GM23248 (cell line): Measurements from ENCODE around the gene CATSPERE. TPM values are rescaled to one million over a fixed set of nuclear protein-coding genes. Genes with fewer than 3 reads are reported as not detected.

Experiments
- DNase-seq: peaks from one replicate; pipeline ENCODE4 v3.0.0-alpha.2; 2015
- H2AFZ ChIP-seq: fragments of 200-600 bp; sonication (generic); 2 replicates; pipeline ENCODE4 v1.6.1; 2016; ENCODE audit warnings: antibody characterized with exemption
- H3F3A ChIP-seq: fragments of 200-600 bp; sonication (generic); 2 replicates; pipeline ENCODE4 v1.6.1; 2016; ENCODE audit warnings: mild to moderate bottlenecking, antibody characterized with exemption, mixed run types; ENCODE audit not compliant: insufficient read depth
- H3K27ac ChIP-seq: fragments of 200-600 bp; sonication (generic); 2 replicates; pipeline ENCODE4 v1.5.1; 2016; ENCODE audit warnings: mild to moderate bottlenecking
- H3K27me3 ChIP-seq: fragments of 200-600 bp; sonication (generic); replicated peaks from 2 replicates; pipeline ENCODE4 v1.6.1; 2016; ENCODE audit warnings: mild to moderate bottlenecking; ENCODE audit not compliant: insufficient read depth
- H3K36me3 ChIP-seq: fragments of 200-600 bp; sonication (generic); 2 replicates; pipeline ENCODE4 v1.6.1; 2016; ENCODE audit warnings: low read depth, mild to moderate bottlenecking
- H3K4me1 ChIP-seq: fragments of 200-600 bp; sonication (generic); 2 replicates; pipeline ENCODE4 v1.6.1; 2016; ENCODE audit warnings: mild to moderate bottlenecking; ENCODE audit not compliant: insufficient read depth
- H3K4me2 ChIP-seq: fragments of 200-600 bp; sonication (generic); one replicate; pipeline ENCODE4 v1.6.1; 2016; ENCODE audit warnings: mild to moderate bottlenecking; ENCODE audit not compliant: unreplicated experiment
- H3K4me3 ChIP-seq: fragments of 200-600 bp; sonication (generic); 2 replicates; pipeline ENCODE4 v1.5.1; 2016; ENCODE audit warnings: mild to moderate bottlenecking
- H3K79me2 ChIP-seq: fragments of 200-600 bp; sonication (generic); 2 replicates; pipeline ENCODE4 v1.6.1; 2016; ENCODE audit warnings: mild to moderate bottlenecking; ENCODE audit not compliant: insufficient read depth
- H3K9ac ChIP-seq: fragments of 200-600 bp; sonication (generic); 2 replicates; pipeline ENCODE4 v1.6.1; 2016; ENCODE audit warnings: mild to moderate bottlenecking
- H3K9me2 ChIP-seq: fragments of 200-600 bp; sonication (generic); 2 replicates; pipeline ENCODE4 v1.6.1; 2016; ENCODE audit warnings: mixed run types, mild to moderate bottlenecking, moderate library complexity; ENCODE audit not compliant: insufficient read depth
- H3K9me3 ChIP-seq: fragments of 200-600 bp; sonication (generic); one replicate; pipeline ENCODE4 v1.6.1; 2017; ENCODE audit warnings: low read depth
- H4K20me1 ChIP-seq: fragments of 200-600 bp; sonication (generic); 2 replicates; pipeline ENCODE4 v1.6.0; 2016; ENCODE audit not compliant: insufficient read depth
- EZH2 ChIP-seq: fragments of 200-600 bp; sonication (generic); IDR thresholded peaks from 2 replicates; pipeline ENCODE4 v1.6.1; 2018; ENCODE audit warnings: antibody characterized with exemption, mild to moderate bottlenecking; ENCODE audit not compliant: insufficient read depth, poor library complexity, severe bottlenecking
- EZH2phosphoT487 ChIP-seq: fragments of 200-600 bp; sonication (generic); IDR thresholded peaks from 2 replicates; pipeline ENCODE4 v1.6.1; 2018; ENCODE audit warnings: antibody characterized with exemption, moderate library complexity, mild to moderate bottlenecking, low read depth; ENCODE audit not compliant: insufficient read depth
- WGBS, 2 experiments: methylation state at CpG; one replicate each; pipeline ENCODE4 v1.1.6; 2015 to 2017; ENCODE audit warnings: low lambda C conversion rate in 2 of 2, low coverage in 1 of 2; ENCODE audit errors: missing lambda C conversion rate in 2 of 2; 5-methylcytosine and 5-hydroxymethylcytosine counted together
- in situ Hi-C: fragments of 300-500 bp; cut with MboI; formaldehyde crosslinking; loops from 2 replicates; pipeline ENCODE4 v1.15.0; 2020
- polyA plus RNA-seq: library from polyadenylated mRNA; unstranded; fragments of >200 nt; fragmentation: Nextera tagmentation; extraction: Ambion mirVana; gene quantifications from 2 replicates; pipeline ENCODE4 v1.2.1, GENCODE V29; 2016
- total RNA-seq: library from RNA; depleted of rRNA; stranded (reverse); fragments of >200 nt; shearing (Covaris generic); gene quantifications from 2 replicates; pipeline ENCODE4 v1.2.3, GENCODE V29; 2014

The CATSPERE gene
- total and polyA plus RNA-seq, 2 experiments from 2014 or later = 0.85 to 1.2 TPM

GRCh38 chr1:244513493-244513892 lies 52.4 kb downstream of the CATSPERE start:
- DNase-seq = no peak
- Histone ChIP-seq H3K27me3 (no peaks in the 10 kb centered on the region), H3K79me2 (no peaks in the 10 kb centered on the region), H3K9ac (no peak overlapping the region), H3K4me3 (no peak overlapping the region), H3K9me2 (no peaks in the 10 kb centered on the region), H2AFZ (no peak overlapping the region), H3K27ac (no peak overlapping the region), H4K20me1 (no peaks in the 10 kb centered on the region), H3K4me1 (no peaks in the 10 kb centered on the region), H3F3A (no peaks in the 10 kb centered on the region), H3K4me2 (no peak overlapping the region), H3K36me3 (no peaks in the 10 kb centered on the region), H3K9me3 (no peaks in the 10 kb centered on the region)
- 85 to 90% methylated on average over 5 of the region's 5 CpGs for WGBS, 2 experiments
- TF ChIP-seq EZH2phosphoT487 = no peak
- TF ChIP-seq EZH2 = no peak
- in situ Hi-C loops = no loop called here

- WGBS, 2 experiments = 66 to 67% methylated on average over 2 of the region's 2 CpGs
- Histone ChIP-seq H3K4me1 (no peaks in the 10 kb centered on the region), H3K36me3 (no peaks in the 10 kb centered on the region), H3K9me3 (no peaks in the 10 kb centered on the region), H3K27ac (no peak overlapping the region), H3F3A (no peaks in the 10 kb centered on the region), H4K20me1 (no peaks in the 10 kb centered on the region), H3K9ac (no peak overlapping the region), H3K4me3 (no peak overlapping the region), H2AFZ (no peak overlapping the region), H3K27me3 (no peaks in the 10 kb centered on the region), H3K9me2 (no peaks in the 10 kb centered on the region), H3K4me2 (no peak overlapping the region), H3K79me2 (no peaks in the 10 kb centered on the region)
- in situ Hi-C loops = no loop called here
- no peak for TF ChIP-seq EZH2phosphoT487
- no peak for TF ChIP-seq EZH2
- DNase-seq = no peak
Measured at GRCh38 chr1:244515680-244516079, 54.6 kb downstream of the CATSPERE start.

- DNase-seq = no peak
- Histone ChIP-seq H3K36me3 (no peaks in the 10 kb centered on the region), H3K27me3 (no peaks in the 10 kb centered on the region), H3K4me1 (no peaks in the 10 kb centered on the region), H3K4me3 (no peak overlapping the region), H3K9ac (no peak overlapping the region), H3K9me3 (no peaks in the 10 kb centered on the region), H3F3A (no peaks in the 10 kb centered on the region), H3K79me2 (no peaks in the 10 kb centered on the region), H4K20me1 (no peaks in the 10 kb centered on the region), H3K27ac (no peak overlapping the region), H3K9me2 (no peaks in the 10 kb centered on the region), H3K4me2 (no peak overlapping the region), H2AFZ (no peak overlapping the region)
- in situ Hi-C loops = no loop called here
- 47 to 51% methylated on average over 10 of the region's 10 CpGs for WGBS, 2 experiments
- TF ChIP-seq EZH2 (no peak), EZH2phosphoT487 (no peak)
Measured at GRCh38 chr1:244536316-244536715, 75.2 kb downstream of the CATSPERE start.

GRCh38 chr1:244545511-244545910 lies 84.4 kb downstream of the CATSPERE start:
- H3F3A ChIP-seq = no peaks in the 10 kb centered on the region
- 42 to 45% methylated on average over 1 of the region's 1 CpG for WGBS, 2 experiments
- H3K4me3 ChIP-seq = no peak overlapping the region
- H3K4me2 ChIP-seq = no peak overlapping the region
- H3K79me2 ChIP-seq = no peaks in the 10 kb centered on the region
- TF ChIP-seq EZH2 (no peak), EZH2phosphoT487 (no peak)
- no peak for DNase-seq
- no peaks in the 10 kb centered on the region for H3K36me3 ChIP-seq
- H3K27me3 ChIP-seq = no peaks in the 10 kb centered on the region
- no peaks in the 10 kb centered on the region for H3K4me1 ChIP-seq
- H3K9me2 ChIP-seq = no peaks in the 10 kb centered on the region
- H3K27ac ChIP-seq = no peak overlapping the region
- H3K9me3 ChIP-seq = no peaks in the 10 kb centered on the region
- in situ Hi-C loops = no loop called here
- H3K9ac ChIP-seq = no peak overlapping the region
- H4K20me1 ChIP-seq = no peaks in the 10 kb centered on the region
- H2AFZ ChIP-seq = no peak overlapping the region

GRCh38 chr1:244548558-244549115 lies 87.6 kb downstream of the CATSPERE start:
- Histone ChIP-seq H3K27me3 (no peaks in the 10 kb centered on the region), H3K9ac (no peak overlapping the region), H3K27ac (no peak overlapping the region), H3K4me1 (no peaks in the 10 kb centered on the region), H3K4me2 (no peak overlapping the region), H3F3A (no peaks in the 10 kb centered on the region), H3K9me3 (no peaks in the 10 kb centered on the region), H3K36me3 (no peaks in the 10 kb centered on the region), H2AFZ (no peak overlapping the region), H4K20me1 (no peaks in the 10 kb centered on the region), H3K9me2 (no peaks in the 10 kb centered on the region), H3K79me2 (no peaks in the 10 kb centered on the region), H3K4me3 (no peak overlapping the region)
- in situ Hi-C loops = no loop called here
- no peak for DNase-seq
- WGBS, 2 experiments = 64 to 79% methylated on average over 2 of the region's 2 CpGs
- TF ChIP-seq EZH2phosphoT487 (no peak), EZH2 (no peak)
